AG08396 (cell line): ENCODE results near the gene CPNE9.

Source experiments
- DNase-seq: peaks from one replicate; pipeline ENCODE4 v3.0.0; 2012; ENCODE audit warnings: low spot score, mixed read lengths

CPNE9 gene

GRCh38 chr3:9703736-9704346 is at the start of gene CPNE9:
Gene CPNE9 (plus strand): TSS chr3:9703833. CDS start chr3:9703997, 164 bp downstream.
- DNase-seq, result peak; percentile 43

- DNase-seq, result no peak
Observed at GRCh38 chr3:9659849-9660248, 43.8 kb upstream of the CPNE9 start.

GRCh38 chr3:9660972-9661371 is 42.7 kb upstream of the CPNE9 start:
- no peak for DNase-seq

GRCh38 chr3:9664119-9664751 is 39.4 kb upstream of the CPNE9 start:
- no peak for DNase-seq

GRCh38 chr3:9666704-9667445 is 36.8 kb upstream of the CPNE9 start:
- DNase-seq, result no peak

- DNase-seq, result no peak
Observed at GRCh38 chr3:9669277-9669676, 34.4 kb upstream of the CPNE9 start.

- peak; percentile 20 for DNase-seq
Observed at GRCh38 chr3:9669720-9670432, 33.8 kb upstream of the CPNE9 start.

GRCh38 chr3:9673082-9673481 is 30.6 kb upstream of the CPNE9 start:
- no peak for DNase-seq

- no peak for DNase-seq
Observed at GRCh38 chr3:9673752-9674151, 29.9 kb upstream of the CPNE9 start.

GRCh38 chr3:9675736-9676290 is 27.8 kb upstream of the CPNE9 start:
- DNase-seq, result no peak

- DNase-seq, result peak; percentile 32
Observed at GRCh38 chr3:9676785-9677184, 26.8 kb upstream of the CPNE9 start.

GRCh38 chr3:9678493-9678892 is 25.1 kb upstream of the CPNE9 start:
- no peak for DNase-seq

GRCh38 chr3:9679476-9680080 is 24.1 kb upstream of the CPNE9 start:
- DNase-seq, result no peak

GRCh38 chr3:9681011-9681722 is 22.5 kb upstream of the CPNE9 start:
- DNase-seq, result no peak

GRCh38 chr3:9681723-9682081 is 21.9 kb upstream of the CPNE9 start:
- no peak for DNase-seq

GRCh38 chr3:9682096-9682495 is 21.5 kb upstream of the CPNE9 start:
- no peak for DNase-seq

- DNase-seq, result no peak
Observed at GRCh38 chr3:9683426-9683825, 20.2 kb upstream of the CPNE9 start.

GRCh38 chr3:9685216-9686049 is 18.2 kb upstream of the CPNE9 start:
- no peak for DNase-seq

GRCh38 chr3:9686050-9686550 is 17.5 kb upstream of the CPNE9 start:
- DNase-seq, result no peak

- no peak for DNase-seq
Observed at GRCh38 chr3:9686703-9687102, 16.9 kb upstream of the CPNE9 start.
